Right lobe of liver (tissue), 6 donors: ENCODE results near the gene MYO3B. TPM values are rescaled to one million over a fixed set of nuclear protein-coding genes. Genes with fewer than 3 reads are reported as not detected.

Source experiments
- ATAC-seq, 4 donors: fragments of 200-7000 bp; cut with Tn5 transposase; one replicate each; pipeline ENCODE4 v1.9.1; 2020; ENCODE audit warnings: mild to moderate bottlenecking in 4 of 4, moderate library complexity in 4 of 4
- DNase-seq, 3 donors: peaks; one replicate each; pipeline ENCODE4 v3.0.0-alpha.2; 2020
- H3K27ac ChIP-seq, 3 donors: fragments of 200-600 bp; one replicate each; pipeline ENCODE4 v1.8.0; 2022
- H3K27me3 ChIP-seq, 2 donors: fragments of 200-600 bp; one replicate each; pipeline ENCODE4 v1.8.0; 2022
- H3K36me3 ChIP-seq, 4 donors: fragments of 200-600 bp; sonication (generic) in 1 of 4; one replicate each; pipeline versions ENCODE4 v1.5.1 to v1.8.0; 2017 to 2022; ENCODE audit warnings: control low read depth in 1 of 4
- H3K4me1 ChIP-seq, 4 donors: fragments of 200-600 bp; sonication (generic) in 1 of 4; one replicate each; pipeline versions ENCODE4 v1.5.1 to v1.8.0; 2017 to 2022; ENCODE audit warnings: control low read depth in 1 of 4
- H3K4me3 ChIP-seq, 3 donors: fragments of 200-600 bp; one replicate each; pipeline ENCODE4 v1.8.0; 2022
- H3K9me3 ChIP-seq, 4 donors: fragments of 200-600 bp; sonication (generic) in 1 of 4; one replicate each; pipeline versions ENCODE4 v1.5.1 to v1.8.0; 2017 to 2022; ENCODE audit warnings: control low read depth in 1 of 4
- CTCF ChIP-seq, 4 donors: fragments of 200-600 bp in 3 of 4; fragments of 450-650 bp in 1 of 4; IDR thresholded peaks; one replicate each; pipeline versions ENCODE4 v1.5.1 to v1.8.0; 2016 to 2022; ENCODE audit warnings: antibody characterized with exemption in 4 of 4, mild to moderate bottlenecking in 2 of 4
- POLR2A ChIP-seq: fragments of 450-650 bp; IDR thresholded peaks from one replicate; pipeline ENCODE4 v1.6.1; 2017; ENCODE audit warnings: antibody characterized with exemption, mild to moderate bottlenecking
- WGBS: methylation state at CpG from one replicate; pipeline ENCODE4 v1.1.6; 2018; ENCODE audit warnings: low coverage, low lambda C conversion rate; ENCODE audit not compliant: insufficient coverage; ENCODE audit errors: missing lambda C conversion rate; 5-methylcytosine and 5-hydroxymethylcytosine counted together
- intact Hi-C, 2 donors: fragments of 100-400 bp; cut with DNase I; formaldehyde crosslinking; loops; one replicate each; pipeline versions ENCODE4 v1.11.2 to v1.14.1; 2022
- total RNA-seq, 6 experiments: library from RNA; depleted of rRNA in 2 of 6; stranded (reverse); fragments of >200 nt in 2 of 6; fragmentation: NEBNext Ultra II Directional in 3 of 6; extraction: Animal tissue kit (Norgen Biotek cat#: 25700) in 3 of 6; gene quantifications; one replicate each; pipeline versions ENCODE4 v1.1.0 to v1.2.4, GENCODE V29; 2016 to 2023
- donor health status: DM: no; HTN: yes; CAD: no.
- donor health status: DM: no; HTN: no; CAD: no.
- donor health status: DM: no; HTN: no; CAD: no.
- donor health status: DM: no; HTN: yes; CAD: no.
- donor health status: DM: no; HTN: yes; CAD: no.

Gene MYO3B
- total RNA-seq, 6 experiments from 2014 or later, result 0.18 to 0.25 TPM; not detected in 4

- TF ChIP-seq POLR2A (no peak), CTCF (IDR thresholded peaks at IDR 0.05) (no peak)
- WGBS, result 50% methylated on average over 3 of the region's 4 CpGs
- H3K27ac ChIP-seq, result no peak overlapping the region
Observed at GRCh38 chr2:170243898-170244297, 66.0 kb downstream of the MYO3B start.

GRCh38 chr2:170244555-170244954 lies 66.6 kb downstream of the MYO3B start:
- 57% methylated on average over 4 of the region's 4 CpGs for WGBS
- ATAC-seq (no peak), DNase-seq (no peak)
- H3K27me3 ChIP-seq, result no peaks in the 10 kb centered on the region
- intact Hi-C loops, result no loop called here
- no peaks in the 10 kb centered on the region for H3K9me3 ChIP-seq
- no peak overlapping the region for H3K27ac ChIP-seq
- TF ChIP-seq POLR2A, result no peak
- no peak for TF ChIP-seq CTCF (IDR thresholded peaks at IDR 0.05)
- H3K4me3 ChIP-seq, result no peak overlapping the region
- no peaks in the 10 kb centered on the region for H3K36me3 ChIP-seq
- no peaks in the 10 kb centered on the region for H3K4me1 ChIP-seq

More at GRCh38 chr2:170243898-170244297, 66.0 kb downstream of the MYO3B start:
- Histone ChIP-seq H3K4me1 (no peaks in the 10 kb centered on the region), H3K9me3 (no peaks in the 10 kb centered on the region), H3K4me3 (no peak overlapping the region), H3K27me3 (no peaks in the 10 kb centered on the region), H3K36me3 (no peaks in the 10 kb centered on the region)
- intact Hi-C loops, result no loop called here
- DNase-seq (no peak), ATAC-seq (no peak)

- no peak for TF ChIP-seq CTCF (IDR thresholded peaks at IDR 0.05)
- no peak for TF ChIP-seq POLR2A
- 58% methylated on average over 2 of the region's 3 CpGs for WGBS
- Histone ChIP-seq H3K4me1 (no peaks in the 10 kb centered on the region), H3K36me3 (no peaks in the 10 kb centered on the region), H3K27me3 (no peaks in the 10 kb centered on the region), H3K27ac (no peak overlapping the region), H3K4me3 (no peak overlapping the region), H3K9me3 (no peaks in the 10 kb centered on the region)
- ATAC-seq, result no peak
- no peak for DNase-seq
- intact Hi-C loops, result no loop called here
Observed at GRCh38 chr2:170245312-170245711, 67.4 kb downstream of the MYO3B start.

GRCh38 chr2:170247333-170247732 lies 69.4 kb downstream of the MYO3B start:
- Histone ChIP-seq H3K4me1 (no peaks in the 10 kb centered on the region), H3K27me3 (peaks cover 0 to 3% of the 10 kb centered on the region in 2 donors), H3K27ac (no peak overlapping the region), H3K9me3 (no peaks in the 10 kb centered on the region), H3K4me3 (no peak overlapping the region), H3K36me3 (no peaks in the 10 kb centered on the region)
- no peak for DNase-seq
- intact Hi-C loops, result no loop called here
- no peak for ATAC-seq
- TF ChIP-seq POLR2A, result no peak
- TF ChIP-seq CTCF (IDR thresholded peaks at IDR 0.05), result no peak
- 40% methylated on average over 2 of the region's 3 CpGs for WGBS

GRCh38 chr2:170247882-170248393 lies 70.0 kb downstream of the MYO3B start:
- Histone ChIP-seq H3K4me1 (no peaks in the 10 kb centered on the region), H3K9me3 (no peaks in the 10 kb centered on the region), H3K27me3 (peaks cover 0 to 5% of the 10 kb centered on the region in 2 donors), H3K36me3 (no peaks in the 10 kb centered on the region), H3K4me3 (no peak overlapping the region), H3K27ac (no peak overlapping the region)
- no peak for DNase-seq
- no peak for ATAC-seq
- 80% methylated on average over 1 of the region's 1 CpG for WGBS
- no peak for TF ChIP-seq POLR2A
- TF ChIP-seq CTCF (IDR thresholded peaks at IDR 0.05), result no peak
- intact Hi-C loops, result no loop called here
